ENCODE results near the gene LTBP3.

Gene LTBP3

DNA sequence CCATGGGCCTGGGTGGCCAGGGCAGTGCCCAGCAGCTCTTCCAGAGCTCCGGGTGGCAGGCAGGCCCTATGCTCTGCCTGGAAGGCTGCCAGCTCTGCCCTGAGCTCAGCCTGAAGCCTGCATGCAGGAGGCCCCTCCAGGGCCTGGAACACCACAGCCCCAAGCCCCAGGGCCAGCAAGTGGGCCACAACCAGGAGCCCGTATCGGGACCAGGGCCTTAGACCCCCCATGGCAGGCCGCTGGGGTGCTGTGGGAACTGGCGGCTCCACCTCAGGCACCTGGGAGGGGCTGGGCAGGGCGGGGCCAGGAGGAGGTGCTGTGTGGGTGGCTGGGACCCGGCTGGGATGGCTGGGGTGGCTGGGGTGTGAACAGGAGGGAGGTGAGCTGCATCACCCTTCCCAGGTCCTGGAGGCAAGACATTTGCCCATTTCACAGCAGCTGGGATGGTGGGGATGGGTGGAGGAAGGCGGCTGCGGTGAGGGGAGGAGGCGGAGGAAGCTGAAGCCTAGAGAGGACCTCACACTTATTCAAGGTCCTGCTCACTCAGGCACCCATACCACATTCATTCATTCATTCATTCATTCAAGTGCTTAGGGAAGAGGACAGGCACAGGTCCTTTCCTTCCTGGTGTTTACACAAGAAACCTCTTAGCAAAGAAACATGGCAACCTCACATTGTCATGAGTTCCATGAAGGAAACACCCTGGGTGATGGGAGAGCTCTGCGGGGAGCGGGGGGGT, 37.6 kb upstream of the LTBP3 start, which contains the start of gene KCNK7:
TSS of gene KCNK7 (minus strand) at position 258 of the 739 bp plus-strand sequence. CDS start at position 230, 28 bp downstream.
- no peak within 1 kb of the TSS for H3K27ac ChIP-seq
- TF ChIP-seq, protein P1, sequence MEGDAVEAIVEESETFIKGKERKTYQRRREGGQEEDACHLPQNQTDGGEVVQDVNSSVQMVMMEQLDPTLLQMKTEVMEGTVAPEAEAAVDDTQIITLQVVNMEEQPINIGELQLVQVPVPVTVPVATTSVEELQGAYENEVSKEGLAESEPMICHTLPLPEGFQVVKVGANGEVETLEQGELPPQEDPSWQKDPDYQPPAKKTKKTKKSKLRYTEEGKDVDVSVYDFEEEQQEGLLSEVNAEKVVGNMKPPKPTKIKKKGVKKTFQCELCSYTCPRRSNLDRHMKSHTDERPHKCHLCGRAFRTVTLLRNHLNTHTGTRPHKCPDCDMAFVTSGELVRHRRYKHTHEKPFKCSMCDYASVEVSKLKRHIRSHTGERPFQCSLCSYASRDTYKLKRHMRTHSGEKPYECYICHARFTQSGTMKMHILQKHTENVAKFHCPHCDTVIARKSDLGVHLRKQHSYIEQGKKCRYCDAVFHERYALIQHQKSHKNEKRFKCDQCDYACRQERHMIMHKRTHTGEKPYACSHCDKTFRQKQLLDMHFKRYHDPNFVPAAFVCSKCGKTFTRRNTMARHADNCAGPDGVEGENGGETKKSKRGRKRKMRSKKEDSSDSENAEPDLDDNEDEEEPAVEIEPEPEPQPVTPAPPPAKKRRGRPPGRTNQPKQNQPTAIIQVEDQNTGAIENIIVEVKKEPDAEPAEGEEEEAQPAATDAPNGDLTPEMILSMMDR (conservative IDR thresholded peaks at IDR 0.05) = no peak
- no peak for TF ChIP-seq ZFX (IDR thresholded peaks at IDR 0.05)

DNA sequence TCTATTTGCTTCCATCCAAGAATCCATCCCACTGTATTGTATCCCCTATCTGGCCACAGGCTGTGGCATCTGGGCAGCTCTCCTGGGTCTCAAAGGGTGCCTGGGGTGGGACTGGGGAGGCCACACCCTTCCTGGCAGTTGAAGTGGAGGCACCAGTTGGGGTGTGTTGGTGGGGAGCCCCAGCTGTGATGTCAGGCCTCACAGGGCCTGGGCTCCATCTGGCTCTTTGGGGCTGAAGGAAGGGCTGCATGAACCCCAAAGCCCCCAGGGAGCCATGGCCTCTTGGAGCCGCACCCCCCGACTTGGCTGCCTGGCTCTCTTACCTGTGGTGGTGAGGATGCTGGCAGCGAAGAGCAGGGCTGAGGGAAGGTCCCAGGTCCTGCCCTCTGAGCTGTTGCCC, 37.0 kb upstream of the LTBP3 start:
- TF ChIP-seq, protein P1 (conservative IDR thresholded peaks at IDR 0.05) = no peak
- no peak for TF ChIP-seq ZFX (IDR thresholded peaks at IDR 0.05)
- no peak overlapping the region for H3K27ac ChIP-seq

DNA sequence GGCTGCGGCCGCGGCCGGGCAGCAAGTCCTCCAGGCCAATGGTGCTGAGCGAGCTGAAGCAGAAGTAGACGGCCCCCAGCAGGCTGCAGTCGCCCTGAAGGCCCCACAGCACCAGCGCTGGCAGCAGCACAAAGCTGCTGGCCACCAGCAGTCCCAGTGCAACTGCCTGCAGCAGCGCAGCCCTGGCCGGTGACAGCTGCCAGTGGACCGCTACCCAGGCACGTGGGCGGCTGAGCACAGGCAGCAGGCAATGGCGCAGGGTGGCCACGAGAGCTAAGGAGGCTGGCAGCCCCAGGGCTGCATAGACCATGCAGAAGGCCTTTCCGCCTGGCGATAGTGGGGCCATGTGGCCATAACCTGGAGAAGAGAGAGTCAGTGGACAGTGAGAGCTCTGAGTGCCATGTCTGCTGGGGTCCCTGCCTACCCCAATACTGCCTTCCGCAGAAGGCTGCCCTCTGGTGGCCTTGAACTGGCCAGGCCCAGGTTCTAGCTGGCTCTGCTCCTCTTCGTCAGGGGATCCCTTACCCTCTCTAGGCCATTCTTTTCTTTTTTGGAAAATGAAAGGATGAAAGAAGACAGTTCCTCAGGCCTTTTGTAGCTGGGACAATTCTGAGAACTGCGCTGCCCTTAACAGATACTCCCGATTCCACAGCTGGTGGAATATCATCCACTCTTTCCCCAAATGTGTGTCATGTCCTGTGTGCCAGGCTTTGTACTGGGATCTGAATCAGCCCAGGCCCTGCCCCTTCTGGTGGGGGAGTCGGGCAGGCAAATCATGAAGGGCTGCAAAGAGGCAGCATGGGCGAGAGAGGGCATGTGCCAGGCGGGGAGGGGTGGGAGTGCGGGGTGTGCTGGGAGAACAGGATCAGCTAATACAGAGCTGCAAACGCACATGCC, 35.6 kb upstream of the LTBP3 start:
- no peak overlapping the region for H3K27ac ChIP-seq
- TF ChIP-seq, protein P1 (conservative IDR thresholded peaks at IDR 0.05) = peak; percentile 83
- no peak for TF ChIP-seq ZFX (IDR thresholded peaks at IDR 0.05)

DNA sequence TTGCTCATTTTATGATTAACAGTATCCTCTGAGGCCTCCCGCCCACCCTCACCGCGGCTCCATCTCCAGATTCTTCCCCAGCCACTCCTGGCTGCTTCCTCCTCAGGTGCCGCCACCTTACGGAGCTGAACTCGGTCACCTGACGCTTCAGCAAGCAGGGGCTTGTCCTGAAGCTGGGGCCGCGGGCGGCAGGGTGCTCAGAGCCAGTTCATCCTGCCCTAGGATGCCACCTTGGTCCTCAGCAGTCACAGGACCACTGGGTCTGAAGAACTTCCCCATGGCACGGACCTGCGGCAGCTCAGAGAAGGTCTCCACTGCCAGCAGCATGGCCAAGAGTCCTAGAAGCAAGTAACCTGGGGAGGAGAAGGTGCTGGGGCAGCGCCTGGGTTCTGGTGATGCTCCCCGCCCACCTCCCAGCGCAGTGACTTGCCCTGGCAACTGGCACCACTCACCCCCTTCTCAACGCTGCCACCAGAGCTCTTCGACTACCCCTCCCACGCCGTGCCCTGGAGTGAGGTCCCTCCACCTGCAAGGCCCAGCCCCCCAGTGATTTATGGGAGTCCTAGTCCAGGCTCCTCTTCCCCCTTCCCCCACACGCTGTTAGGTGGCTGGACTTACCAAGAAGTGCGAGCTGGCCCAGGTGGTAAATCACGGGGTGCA, 34.8 kb upstream of the LTBP3 start:
- H3K27ac ChIP-seq = no peak overlapping the region
- TF ChIP-seq, protein P1 (conservative IDR thresholded peaks at IDR 0.05) = no peak
- TF ChIP-seq ZFX (IDR thresholded peaks at IDR 0.05) = no peak

DNA sequence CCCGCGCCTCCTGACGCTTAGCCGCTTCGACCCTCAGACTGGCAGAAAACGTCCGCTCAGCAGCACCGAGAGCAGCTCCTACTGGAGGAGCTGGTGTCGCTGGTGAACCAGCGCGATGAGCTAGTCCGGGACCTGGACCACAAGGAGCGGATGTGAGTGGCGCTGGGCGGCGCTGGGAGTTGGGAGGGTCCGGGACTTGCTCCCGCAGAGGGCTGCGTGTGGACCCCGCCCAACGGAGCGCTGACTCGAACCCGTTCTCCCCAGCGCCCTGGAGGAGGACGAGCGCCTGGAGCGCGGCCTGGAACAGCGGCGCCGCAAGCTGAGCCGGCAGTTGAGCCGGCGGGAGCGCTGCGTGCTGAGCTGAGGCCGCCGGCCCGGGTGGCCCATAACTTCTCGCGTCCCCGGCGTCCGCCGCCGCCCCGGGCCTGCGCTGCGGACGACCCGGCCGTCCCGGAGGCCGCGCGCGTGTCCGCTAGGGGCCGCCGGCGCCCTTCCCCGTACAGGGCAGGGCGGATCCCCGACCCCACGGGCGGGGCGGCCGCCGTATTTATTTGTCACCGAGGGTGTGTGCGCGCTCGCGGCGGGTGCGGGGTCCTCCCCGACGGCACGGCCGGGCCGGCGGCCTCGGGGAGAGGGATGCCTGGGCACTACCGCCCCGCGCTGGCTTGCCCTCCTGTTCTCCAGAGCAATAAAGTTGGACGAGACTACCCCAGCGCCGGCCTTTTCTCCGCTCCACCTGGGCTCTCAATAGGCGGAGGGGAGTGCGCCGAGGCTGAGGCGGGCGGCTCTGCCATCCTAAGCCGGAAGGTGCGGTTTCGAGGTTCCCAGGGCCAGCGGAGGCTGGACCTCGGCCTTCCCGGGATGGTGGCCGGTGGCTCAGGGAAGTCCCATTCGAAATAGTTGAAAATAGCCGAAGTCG, 34.0 kb upstream of the LTBP3 start:
- no peak overlapping the region for H3K27ac ChIP-seq
- no peak for TF ChIP-seq ZFX (IDR thresholded peaks at IDR 0.05)
- TF ChIP-seq, protein P1 (conservative IDR thresholded peaks at IDR 0.05) = no peak

DNA sequence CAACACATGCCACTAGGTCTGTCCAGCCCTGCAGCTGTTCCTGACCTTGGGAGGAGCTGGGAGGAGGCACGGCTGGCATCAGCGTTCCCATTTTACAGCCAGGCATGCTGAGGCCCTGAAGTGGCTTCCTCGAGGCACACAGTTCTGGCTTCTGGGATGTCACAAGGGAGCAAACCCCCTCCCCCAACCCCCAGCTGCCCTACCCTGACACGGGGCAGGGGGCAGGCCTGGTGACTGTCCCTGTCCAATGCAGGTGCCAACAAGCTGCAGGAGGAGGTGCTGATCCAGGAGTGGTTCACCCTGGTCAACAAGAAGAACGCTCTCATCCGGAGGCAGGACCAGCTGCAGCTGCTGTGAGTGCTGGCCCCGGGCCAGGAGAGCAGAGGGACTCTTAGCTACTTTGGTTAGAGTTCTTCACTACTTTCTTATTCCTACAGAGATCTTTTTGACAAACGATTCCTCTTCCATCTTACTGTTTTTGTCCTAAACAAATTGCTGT, 32.1 kb upstream of the LTBP3 start:
- no peak overlapping the region for H3K27ac ChIP-seq
- TF ChIP-seq, protein P1 (conservative IDR thresholded peaks at IDR 0.05) = no peak
- TF ChIP-seq ZFX (IDR thresholded peaks at IDR 0.05) = no peak

Measured in C4-2B (cell line).